ENCODE results near the gene VAPB. TPM values are rescaled to one million over a fixed set of nuclear protein-coding genes. Genes with fewer than 3 reads are reported as not detected.

VAPB gene
- total and polyA plus RNA-seq, 10 of the 15 experiments (the other 5 are each of a cell fraction or from before 2014, with no cell fraction given), result 3.2 to 28.6 (median 20.5) TPM

- H3K36me3 ChIP-seq (ENCODE audit: control insufficient read depth in 2 of 2, insufficient read depth in 2 of 2, low read length in 1 of 2), result peaks cover 7 to 27% of the 10 kb centered on the region in 2 experiments; a peak in 3 of 4 replicates
- no peak overlapping the region for H3K4me2 ChIP-seq (ENCODE audit: control insufficient read depth, insufficient read depth)
- in situ Hi-C loops (cut with MboI) (no loop called here), intact Hi-C loops (cut with micrococcal nuclease; ENCODE audit: unreplicated experiment) (no loop called here)
- no peaks in the 10 kb centered on the region; the same call in 2 of the 3 replicates for H3K9me3 ChIP-seq (replicated peaks; ENCODE audit: control insufficient read depth, insufficient read depth, low read length)
- H4K20me1 ChIP-seq (ENCODE audit: control insufficient read depth, insufficient read depth), result peaks cover 5% of the 10 kb centered on the region
- H2AFZ ChIP-seq (ENCODE audit: control insufficient read depth, low read depth, low read length), result no peak overlapping the region
- ChIA-PET CTCF (interaction anchor here (1.9 kb wide), 1 partner anchor 18 kb away, joined by 4 read pairs; no protein-coding TSS in a partner anchor), SMC1A (ENCODE audit: uncharacterized antibody, unreplicated experiment) (interaction anchor here (1.0 to 1.3 kb wide), 3 partner anchors 8 to 33 kb away, joined by 3 read pairs; no protein-coding TSS in a partner anchor), RAD21 (ENCODE audit: unreplicated experiment) (interaction anchor here (0.5 kb wide), 1 partner anchor 11 kb away, joined by 3 read pairs; no protein-coding TSS in a partner anchor), POLR2A (interaction anchor here (0.6 kb wide), 1 partner anchor 1776 kb away, joined by 3 read pairs; no protein-coding TSS in a partner anchor)
- H3K79me2 ChIP-seq (ENCODE audit: control insufficient read depth, insufficient read depth, low read length), result peaks cover 37% of the 10 kb centered on the region
- no peak overlapping the region for H3K9ac ChIP-seq (ENCODE audit: control insufficient read depth, insufficient read depth, low read length)
- no peak overlapping the region for H3K4me3 ChIP-seq
- 0 out of 2 replicates have a peak, but pooled peaks cover 2% of the 10 kb centered on the region for H3K4me1 ChIP-seq (ENCODE audit: control insufficient read depth, insufficient read depth, low read length)
- H3K27ac ChIP-seq (ENCODE audit: control insufficient read depth, insufficient read depth), result no peak overlapping the region
- ATAC-seq (no peak), DNase-seq (ENCODE audit: low read depth, low spot score) (no peak), FAIRE-seq (no peak)
- H3K27me3 ChIP-seq (replicated peaks in 1 of 2; ENCODE audit: control insufficient read depth in 2 of 2, insufficient read depth in 2 of 2, low read length in 1 of 2), result no peaks in the 10 kb centered on the region
- 96% methylated on average over 7 of the region's 7 CpGs for WGBS (ENCODE audit: insufficient coverage, insufficient replicate concordance, low lambda C conversion rate, missing lambda C conversion rate)
- BruUV-seq (replicated peaks), result no TSS peak
- TF ChIP-seq TAF1 (IDR thresholded peaks at IDR 0.05; ENCODE audit: borderline replicate concordance, low read depth, low read length) (no peak), WRNIP1 (IDR thresholded peaks at IDR 0.05; ENCODE audit: borderline replicate concordance, low read depth, low read length) (no peak), NFXL1 (IDR thresholded peaks at IDR 0.05; ENCODE audit: borderline replicate concordance) (no peak), ZZZ3 (IDR thresholded peaks at IDR 0.05; ENCODE audit: control insufficient read depth, insufficient read length, low read depth) (no peak), ZNF384 (IDR thresholded peaks at IDR 0.05; ENCODE audit: borderline replicate concordance, low read depth, low read length) (no peak), FOS (IDR thresholded peaks at IDR 0.05; ENCODE audit: borderline replicate concordance, extremely low read depth, insufficient read length) (no peak), SPI1 (IDR thresholded peaks at IDR 0.05; ENCODE audit: borderline replicate concordance, insufficient read depth, low read depth, low read length) (no peak), E2F4 (IDR thresholded peaks at IDR 0.05; ENCODE audit: low read depth, low read length) (no peak), HSF1 (IDR thresholded peaks at IDR 0.05; ENCODE audit: low read depth, low read length) (no peak), SIN3A (IDR thresholded peaks at IDR 0.05; ENCODE audit: low read depth, low read length) (no peak), PML (IDR thresholded peaks at IDR 0.05; ENCODE audit: low read length) (no peak), E2F8 (IDR thresholded peaks at IDR 0.05; ENCODE audit: low read depth, partially characterized antibody) (no peak), ZNF592 (IDR thresholded peaks at IDR 0.05) (no peak), CBFB (IDR thresholded peaks at IDR 0.05; ENCODE audit: low read depth) (no peak)
Observed at GRCh38 chr20:58429303-58429702, 40.3 kb downstream of the VAPB start.
